Germinal center (tissue), 1 donor: ENCODE data around the gene ENPEP.
"Not testable (repeated sequence)": the region's sequence is repeated elsewhere in the genome, so short reads cannot be mapped to it uniquely, and the experiment has no call there.

ENCODE experiments used
- DNase-seq: peaks from one replicate; pipeline ENCODE4 v3.0.0; 2012; ENCODE audit warnings: mixed read lengths, low spot score

Gene ENPEP

GRCh38 chr4:110484029-110484428, 8.1 kb downstream of the ENPEP start:
- DNase-seq = peak; percentile 4

- no peak for DNase-seq
Observed at GRCh38 chr4:110484767-110485166, 8.8 kb downstream of the ENPEP start.

DNA sequence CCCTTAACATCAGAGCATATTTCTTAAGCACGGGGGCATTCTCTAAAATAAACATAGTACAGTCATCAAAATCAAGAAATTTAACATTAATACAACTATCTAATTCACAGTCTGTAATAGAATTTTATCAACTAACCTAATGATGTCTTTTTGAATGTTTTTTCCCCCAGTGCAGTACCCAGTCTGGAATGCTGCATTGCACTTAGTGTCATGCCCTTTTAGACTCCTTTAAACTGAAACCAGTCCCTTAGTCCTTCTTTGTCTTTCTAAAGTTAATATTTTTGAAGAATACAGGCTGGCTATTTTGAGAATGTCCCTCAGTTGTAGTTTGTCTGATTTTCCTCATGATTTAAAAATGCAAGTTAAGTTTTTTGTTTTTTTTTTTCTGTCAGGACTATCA, 9.5 kb downstream of the ENPEP start:
- no peak for DNase-seq

GRCh38 chr4:110486256-110486655, 10.3 kb downstream of the ENPEP start:
- no peak for DNase-seq

- not testable (repeated sequence) for DNase-seq
Observed at GRCh38 chr4:110486850-110487249, 10.9 kb downstream of the ENPEP start.

GRCh38 chr4:110487873-110488272, 11.9 kb downstream of the ENPEP start:
- DNase-seq = no peak

- no peak for DNase-seq
Observed at GRCh38 chr4:110489901-110490508, 14.1 kb downstream of the ENPEP start.

GRCh38 chr4:110492522-110492921, 16.6 kb downstream of the ENPEP start:
- DNase-seq = no peak

- DNase-seq = no peak
Observed at GRCh38 chr4:110493520-110493919, 17.6 kb downstream of the ENPEP start.

- DNase-seq = no peak
Observed at GRCh38 chr4:110498420-110498819, 22.5 kb downstream of the ENPEP start.

- DNase-seq = no peak
Observed at GRCh38 chr4:110499126-110499525, 23.2 kb downstream of the ENPEP start.

GRCh38 chr4:110501826-110502225, 25.9 kb downstream of the ENPEP start:
- DNase-seq = no peak

DNA sequence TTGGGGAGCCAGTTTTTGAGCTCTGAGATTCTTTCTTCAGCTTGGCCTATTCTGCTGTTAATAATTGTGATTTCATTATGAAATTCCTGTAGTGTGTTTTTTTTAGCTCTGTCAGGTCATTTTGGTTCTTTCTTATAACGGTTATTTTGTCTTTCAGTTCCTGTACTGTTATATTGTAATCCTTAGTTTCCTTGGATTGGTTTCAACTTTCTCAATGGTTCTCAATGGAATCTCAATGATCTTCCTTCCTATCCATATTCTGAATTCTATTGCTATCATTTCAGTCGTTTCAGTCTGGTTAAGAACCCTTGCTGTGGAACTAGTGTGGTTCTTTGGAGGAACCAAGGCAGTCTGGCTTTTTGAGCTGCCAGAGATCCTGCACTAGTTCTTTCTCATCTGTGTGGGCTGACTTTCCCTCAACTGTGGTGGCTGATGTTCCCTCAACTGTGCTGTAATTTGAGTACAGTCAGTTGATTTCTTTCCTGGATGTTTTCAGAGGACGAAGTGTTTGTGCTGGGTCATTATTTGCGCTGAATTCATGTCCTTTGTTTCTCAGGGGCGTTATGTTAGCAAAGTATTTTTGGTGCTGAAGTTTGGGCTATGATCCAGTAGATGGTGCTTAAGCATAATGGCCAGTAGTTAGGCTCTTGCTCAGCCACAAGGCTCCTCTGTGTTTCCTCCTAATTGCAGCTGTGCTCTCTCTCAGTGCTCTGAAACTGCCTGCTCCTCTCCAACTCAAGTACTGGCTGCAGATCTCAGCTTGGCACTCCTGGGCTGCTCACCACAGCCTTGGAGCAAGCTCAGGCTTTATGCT, 27.5 kb downstream of the ENPEP start:
- no peak for DNase-seq

- DNase-seq = no peak
Observed at GRCh38 chr4:110504084-110504435, 28.1 kb downstream of the ENPEP start.

- no peak for DNase-seq
Observed at GRCh38 chr4:110505440-110505839, 29.5 kb downstream of the ENPEP start.

GRCh38 chr4:110508827-110509710, 33.1 kb downstream of the ENPEP start:
- DNase-seq = no peak

GRCh38 chr4:110510277-110510676, 34.3 kb downstream of the ENPEP start:
- DNase-seq = no peak

GRCh38 chr4:110510955-110511544, 35.1 kb downstream of the ENPEP start:
- DNase-seq = peak; percentile 44

- no peak for DNase-seq
Observed at GRCh38 chr4:110512901-110513300, 36.9 kb downstream of the ENPEP start.

- peak; percentile 19 for DNase-seq
Observed at GRCh38 chr4:110514889-110515479, 39.0 kb downstream of the ENPEP start.

GRCh38 chr4:110515676-110516075, 39.7 kb downstream of the ENPEP start:
- no peak for DNase-seq
